Sigmoid colon (tissue), 4 donors: ENCODE measurements around the gene F11R.

Experiments
- CTCF ChIP-seq, 4 experiments: fragments of 450-650 bp in 3 of 4; fragments of 200-600 bp in 1 of 4; IDR thresholded peaks; one replicate each; pipeline ENCODE4 v1.5.1; 2016 to 2019; ENCODE audit warnings: antibody characterized with exemption in 4 of 4, mild to moderate bottlenecking in 3 of 4, moderate library complexity in 2 of 4
- EP300 ChIP-seq, 4 donors: sonication (generic); formaldehyde crosslinking; IDR thresholded peaks; one replicate each; pipeline ENCODE4 v1.6.1; 2017; ENCODE audit warnings: antibody characterized with exemption in 4 of 4
- POLR2A ChIP-seq, 2 donors: fragments of 450-650 bp; IDR thresholded peaks; one replicate each; pipeline ENCODE4 v1.6.1; 2016; ENCODE audit warnings: antibody characterized with exemption in 2 of 2, mild to moderate bottlenecking in 2 of 2, moderate library complexity in 2 of 2
- POLR2AphosphoS5 ChIP-seq, 4 donors: sonication (generic); formaldehyde crosslinking; IDR thresholded peaks; one replicate each; pipeline ENCODE4 v1.6.1; 2017; ENCODE audit warnings: antibody characterized with exemption in 4 of 4

GRCh38 chr1:160954158-160955104 lies 66.5 kb downstream of the F11R start, which contains the start of gene ITLN2:
- peak in 2 of 4 experiments; percentile 35 to 43 for TF ChIP-seq CTCF (IDR thresholded peaks at IDR 0.05)
- TF ChIP-seq POLR2A (IDR thresholded peaks at IDR 0.05) = no peak
- no peak for TF ChIP-seq POLR2AphosphoS5 (IDR thresholded peaks at IDR 0.05)
- no peak for TF ChIP-seq EP300 (IDR thresholded peaks at IDR 0.05)
